IMR-90 (cell line): ENCODE results near the gene EXOC4. TPM values are rescaled to one million over a fixed set of nuclear protein-coding genes. Genes with fewer than 3 reads are reported as not detected.

Experiments used
- ATAC-seq: fragments of 200-7000 bp; cut with Tn5 transposase; 2 replicates; pipeline ENCODE4 v1.9.1; 2020; ENCODE audit warnings: low read depth, mild to moderate bottlenecking, moderate library complexity
- BruUV-seq: library from RNA; stranded (reverse); fragments of 400-500 nt; replicated peaks from 2 replicates; lab custom pipeline; 2021; lab: Mats Ljungman, UMichigan
- CTCF ChIA-PET: fragments of 300-600 bp; formaldehyde crosslinking; extraction: SDS; loops from one replicate; lab custom pipeline; 2021; ENCODE audit warnings: antibody characterized with exemption; lab: Yijun Ruan, JAX
- POLR2A ChIA-PET: fragments of 300-600 bp; sonication (Branson Sonifier 250); formaldehyde crosslinking; loops from one replicate; lab custom pipeline; 2022; ENCODE audit warnings: antibody characterized with exemption; ENCODE audit not compliant: unreplicated experiment; lab: Charles Lee
- DNase-seq: peaks from one replicate; pipeline ENCODE4 v3.0.0; 2013
- H2AFZ ChIP-seq: replicated peaks from 2 replicates; pipeline ENCODE3; 2013; ENCODE audit warnings: low read length, mild to moderate bottlenecking; ENCODE audit not compliant: poor library complexity
- H2AK5ac ChIP-seq: 2 replicates; pipeline ENCODE4 v1.6.1; 2013; ENCODE audit warnings: low read depth, low read length, inconsistent platforms
- H2AK9ac ChIP-seq: replicated peaks from 2 replicates; pipeline ENCODE3; 2013; ENCODE audit warnings: mild to moderate bottlenecking, low read depth, low read length, moderate library complexity; ENCODE audit not compliant: poor library complexity
- H2BK120ac ChIP-seq: 2 replicates; pipeline ENCODE4 v1.6.1; 2013; ENCODE audit warnings: low read depth, low read length, inconsistent platforms
- H2BK15ac ChIP-seq: 3 replicates; pipeline ENCODE4 v1.6.1; 2013; ENCODE audit warnings: low read depth, low read length, inconsistent platforms
- H2BK20ac ChIP-seq: 2 replicates; pipeline ENCODE4 v1.6.1; 2013; ENCODE audit warnings: low read depth, mild to moderate bottlenecking, inconsistent platforms, low read length, moderate library complexity
- H2BK5ac ChIP-seq: 2 replicates; pipeline ENCODE4 v1.6.1; 2013; ENCODE audit warnings: mild to moderate bottlenecking, low read depth, low read length, inconsistent platforms; ENCODE audit not compliant: poor library complexity, severe bottlenecking
- H3K14ac ChIP-seq: replicated peaks from 2 replicates; pipeline ENCODE4 v1.6.1; 2013; ENCODE audit warnings: low read depth, low read length, inconsistent platforms
- H3K18ac ChIP-seq: 2 replicates; pipeline ENCODE4 v1.6.1; 2013; ENCODE audit warnings: low read depth, low read length, control low read depth
- H3K23ac ChIP-seq: 2 replicates; pipeline ENCODE4 v1.6.1; 2013; ENCODE audit warnings: low read depth, low read length, inconsistent platforms
- H3K27ac ChIP-seq: 2 replicates; pipeline ENCODE4 v1.5.1; 2013; ENCODE audit warnings: mild to moderate bottlenecking, control low read depth, low read length; ENCODE audit not compliant: insufficient read depth
- H3K27me3 ChIP-seq: 2 replicates; pipeline ENCODE4 v1.6.1; 2013; ENCODE audit warnings: low read length; ENCODE audit not compliant: control insufficient read depth, insufficient read depth
- H3K36me3 ChIP-seq: 2 replicates; pipeline ENCODE4 v1.6.1; 2013; ENCODE audit warnings: low read length, mixed read lengths; ENCODE audit not compliant: control insufficient read depth, insufficient read depth
- H3K4ac ChIP-seq: 2 replicates; pipeline ENCODE4 v1.6.1; 2013; ENCODE audit warnings: low read depth, low read length, inconsistent platforms
- H3K4me1 ChIP-seq: 2 replicates; pipeline ENCODE4 v1.6.1; 2013; ENCODE audit warnings: low read length, mixed read lengths; ENCODE audit not compliant: control insufficient read depth, insufficient read depth
- H3K4me2 ChIP-seq: 2 replicates; pipeline ENCODE4 v1.6.1; 2013; ENCODE audit warnings: low read depth, mild to moderate bottlenecking, control low read depth, low read length, moderate library complexity
- H3K4me3 ChIP-seq: 2 replicates; pipeline ENCODE4 v1.5.1; 2013; ENCODE audit warnings: low read depth, mild to moderate bottlenecking, control low read depth, low read length, moderate library complexity; ENCODE audit not compliant: insufficient read depth
- H3K56ac ChIP-seq: 2 replicates; pipeline ENCODE4 v1.6.1; 2013; ENCODE audit warnings: low read length, inconsistent platforms; ENCODE audit not compliant: insufficient read depth; ENCODE audit errors: extremely low read depth
- H3K79me1 ChIP-seq, 2 experiments: 2 replicates each; pipeline ENCODE4 v1.6.1; 2013; ENCODE audit warnings: low read length in 2 of 2, inconsistent platforms in 1 of 2, low read depth in 1 of 2
- H3K9ac ChIP-seq: 2 replicates; pipeline ENCODE4 v1.6.1; 2013; ENCODE audit warnings: low read depth, low read length, control low read depth
- H3K9me1 ChIP-seq: 2 replicates; pipeline ENCODE4 v1.6.1; 2013; ENCODE audit warnings: low read length, inconsistent platforms; ENCODE audit not compliant: insufficient read depth
- H3K9me3 ChIP-seq: 2 replicates; pipeline ENCODE4 v1.6.1; 2013; ENCODE audit warnings: low read length; ENCODE audit not compliant: control insufficient read depth, insufficient read depth
- H4K20me1 ChIP-seq: 2 replicates; pipeline ENCODE4 v1.6.1; 2013; ENCODE audit warnings: low read length, inconsistent platforms; ENCODE audit not compliant: insufficient read depth
- H4K5ac ChIP-seq: 2 replicates; pipeline ENCODE4 v1.6.1; 2013; ENCODE audit warnings: mild to moderate bottlenecking, low read depth, low read length, control low read depth
- H4K8ac ChIP-seq, 2 experiments: 2 replicates each; pipeline ENCODE4 v1.6.1; 2013; ENCODE audit warnings: low read depth in 2 of 2, low read length in 2 of 2, control low read depth in 1 of 2, inconsistent platforms in 1 of 2
- H4K91ac ChIP-seq: 2 replicates; pipeline ENCODE4 v1.6.1; 2013; ENCODE audit warnings: low read depth, low read length, inconsistent platforms; ENCODE audit not compliant: insufficient read depth
- FOS ChIP-seq: fragments of 150-350 bp; IDR thresholded peaks from 2 replicates; pipeline ENCODE4 v1.6.1; 2016; ENCODE audit warnings: low read depth, low read length
- MAFK ChIP-seq: IDR thresholded peaks from 2 replicates; pipeline ENCODE4 v1.6.1; 2012; ENCODE audit warnings: low read depth, low read length, improper control_type of control experiment
- MAZ ChIP-seq: IDR thresholded peaks from 2 replicates; pipeline ENCODE4 v1.6.1; 2012; ENCODE audit warnings: low read depth, mild to moderate bottlenecking, low read length, improper control_type of control experiment, moderate library complexity, borderline replicate concordance
- NFE2L2 ChIP-seq: fragments of 150-350 bp; IDR thresholded peaks from 2 replicates; pipeline ENCODE4 v1.6.1; 2016; ENCODE audit warnings: low read depth, mild to moderate bottlenecking, low read length
- POLR2A ChIP-seq: IDR thresholded peaks from 2 replicates; pipeline ENCODE4 v1.6.1; 2012; ENCODE audit warnings: mild to moderate bottlenecking, low read depth, low read length
- RCOR1 ChIP-seq: IDR thresholded peaks from 2 replicates; pipeline ENCODE4 v1.6.1; 2012; ENCODE audit warnings: mild to moderate bottlenecking, low read length, improper control_type of control experiment; ENCODE audit not compliant: insufficient replicate concordance
- SMC3 ChIP-seq: fragments of 150-350 bp; IDR thresholded peaks from 2 replicates; pipeline ENCODE4 v1.6.1; 2016; ENCODE audit warnings: low read depth, mild to moderate bottlenecking, antibody characterized with exemption, low read length, moderate library complexity
- WGBS, 2 experiments: methylation state at CpG; one replicate each; pipeline versions ENCODE4 v1.1.5 to v1.1.7; 2013; ENCODE audit warnings: missing lambda C conversion rate in 2 of 2; ENCODE audit not compliant: insufficient read length in 1 of 2; ENCODE audit errors: extremely low coverage in 2 of 2; 5-methylcytosine and 5-hydroxymethylcytosine counted together
- dilution Hi-C: fragments of 300-500 bp; cut with HindIII; formaldehyde crosslinking; loops from one replicate; pipeline ENCODE4 v1.14.3; 2018; ENCODE audit warnings: low sequenced_read_pairs; ENCODE audit not compliant: unreplicated experiment
- in situ Hi-C: fragments of 300-500 bp; cut with MboI; formaldehyde crosslinking; loops from 3 replicates; pipeline ENCODE4 v1.14.3; 2019; ENCODE audit warnings: low sequenced_read_pairs, inconsistent platforms, mixed read lengths
- intact Hi-C: fragments of 100-400 bp; cut with micrococcal nuclease; formaldehyde crosslinking; loops from 2 replicates; pipeline ENCODE4 v1.10.0; 2022
- polyA plus RNA-seq, 3 experiments: library from polyadenylated mRNA; depleted of rRNA; stranded (reverse); fragments of >200 nt; gene quantifications; 2 replicates each; pipeline ENCODE4 v1.2.3, GENCODE V29; 2012; ENCODE audit warnings: low replicate concordance in 1 of 3
- total RNA-seq: library from RNA; depleted of rRNA; stranded (reverse); fragments of >200 nt; gene quantifications from 2 replicates; pipeline ENCODE4 v1.2.3, GENCODE V29; 2012
- TF ChIP-seq, protein P1 (sequence below): fragments of 150-350 bp; IDR thresholded peaks from 2 replicates; pipeline ENCODE4 v1.6.1; 2016; ENCODE audit warnings: low read depth, mild to moderate bottlenecking, low read length, moderate library complexity, borderline replicate concordance
- TF ChIP-seq, protein P2 (sequence below): conservative IDR thresholded peaks from 2 replicates; pipeline ENCODE4 v1.5.1; 2012; ENCODE audit warnings: mild to moderate bottlenecking, low read depth, low read length, improper control_type of control experiment

EXOC4 gene
- total and polyA plus RNA-seq, 2 of the 4 experiments (the other 2 are of a cell fraction), result 25.4 to 94.6 TPM

DNA sequence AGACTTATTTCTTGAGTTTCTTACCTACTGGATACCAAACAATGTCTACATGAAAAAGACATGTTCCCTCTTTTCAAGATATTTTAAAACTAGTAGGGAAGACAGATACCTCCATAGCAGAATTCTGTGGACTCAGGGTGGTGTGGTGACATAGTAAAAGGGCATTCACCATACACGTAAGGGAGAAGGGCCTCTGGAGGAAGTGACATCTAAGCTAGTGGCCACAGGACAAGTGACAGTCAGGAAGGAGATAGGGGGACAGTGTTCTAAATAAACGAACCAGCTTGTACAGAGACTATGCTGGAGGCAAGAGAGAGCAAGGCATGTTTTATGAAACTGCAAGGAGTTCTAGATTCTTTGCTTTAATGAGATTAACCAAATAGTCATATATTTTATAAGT lies 552.5 kb downstream of the EXOC4 start:
- Histone ChIP-seq H3K36me3 (no peaks in the 10 kb centered on the region), H3K23ac (no peak overlapping the region), H3K14ac (no peak overlapping the region), H4K8ac (no peak overlapping the region), H3K56ac (no peak overlapping the region), H3K4me3 (no peak overlapping the region), H3K4me1 (no peaks in the 10 kb centered on the region), H4K20me1 (no peaks in the 10 kb centered on the region), H2AK9ac (no peak overlapping the region), H2AK5ac (no peak overlapping the region), H3K79me1 (no peaks in the 10 kb centered on the region), H3K27ac (no peak overlapping the region), H3K4me2 (no peak overlapping the region), H3K27me3 (no peaks in the 10 kb centered on the region), H2BK15ac (no peak overlapping the region), H3K4ac (no peak overlapping the region), H3K9ac (no peak overlapping the region), H2BK20ac (no peak overlapping the region), H4K5ac (no peak overlapping the region), H3K9me3 (no peaks in the 10 kb centered on the region), H3K9me1 (no peaks in the 10 kb centered on the region), H2AFZ (no peak overlapping the region), H3K18ac (no peak overlapping the region), H4K91ac (no peak overlapping the region), H2BK120ac (no peak overlapping the region), H2BK5ac (no peak overlapping the region)
- ATAC-seq (no peak), DNase-seq (no peak)
- ChIA-PET POLR2A (interaction anchor here (0.6 kb wide), 1 partner anchor 44 kb away, joined by 3 read pairs; no protein-coding TSS in a partner anchor), CTCF (no interaction called here)
- BruUV-seq, result no TSS peak
- dilution Hi-C loops (no loop called here), intact Hi-C loops (no loop called here), in situ Hi-C loops (no loop called here)
- no CpG with 5 or more reads among the region's 2 CpGs for WGBS, 2 experiments
- TF ChIP-seq NFE2L2 (no peak), POLR2A (no peak), MAFK (no peak), RCOR1 (no peak), MAZ (no peak), FOS (no peak), SMC3 (no peak)
- TF ChIP-seq, protein P1, sequence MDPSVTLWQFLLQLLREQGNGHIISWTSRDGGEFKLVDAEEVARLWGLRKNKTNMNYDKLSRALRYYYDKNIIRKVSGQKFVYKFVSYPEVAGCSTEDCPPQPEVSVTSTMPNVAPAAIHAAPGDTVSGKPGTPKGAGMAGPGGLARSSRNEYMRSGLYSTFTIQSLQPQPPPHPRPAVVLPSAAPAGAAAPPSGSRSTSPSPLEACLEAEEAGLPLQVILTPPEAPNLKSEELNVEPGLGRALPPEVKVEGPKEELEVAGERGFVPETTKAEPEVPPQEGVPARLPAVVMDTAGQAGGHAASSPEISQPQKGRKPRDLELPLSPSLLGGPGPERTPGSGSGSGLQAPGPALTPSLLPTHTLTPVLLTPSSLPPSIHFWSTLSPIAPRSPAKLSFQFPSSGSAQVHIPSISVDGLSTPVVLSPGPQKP, result no peak
- TF ChIP-seq, protein P2, sequence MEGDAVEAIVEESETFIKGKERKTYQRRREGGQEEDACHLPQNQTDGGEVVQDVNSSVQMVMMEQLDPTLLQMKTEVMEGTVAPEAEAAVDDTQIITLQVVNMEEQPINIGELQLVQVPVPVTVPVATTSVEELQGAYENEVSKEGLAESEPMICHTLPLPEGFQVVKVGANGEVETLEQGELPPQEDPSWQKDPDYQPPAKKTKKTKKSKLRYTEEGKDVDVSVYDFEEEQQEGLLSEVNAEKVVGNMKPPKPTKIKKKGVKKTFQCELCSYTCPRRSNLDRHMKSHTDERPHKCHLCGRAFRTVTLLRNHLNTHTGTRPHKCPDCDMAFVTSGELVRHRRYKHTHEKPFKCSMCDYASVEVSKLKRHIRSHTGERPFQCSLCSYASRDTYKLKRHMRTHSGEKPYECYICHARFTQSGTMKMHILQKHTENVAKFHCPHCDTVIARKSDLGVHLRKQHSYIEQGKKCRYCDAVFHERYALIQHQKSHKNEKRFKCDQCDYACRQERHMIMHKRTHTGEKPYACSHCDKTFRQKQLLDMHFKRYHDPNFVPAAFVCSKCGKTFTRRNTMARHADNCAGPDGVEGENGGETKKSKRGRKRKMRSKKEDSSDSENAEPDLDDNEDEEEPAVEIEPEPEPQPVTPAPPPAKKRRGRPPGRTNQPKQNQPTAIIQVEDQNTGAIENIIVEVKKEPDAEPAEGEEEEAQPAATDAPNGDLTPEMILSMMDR, result no peak
